HG02852 (cell line): ENCODE data around the gene CDCA7.
A peak's percentile ranks its signal among the peaks of the same experiment; 100 is the strongest.
"Not testable (repeated sequence)": the region's sequence is repeated elsewhere in the genome, so short reads cannot be mapped to it uniquely, and the experiment has no call there.

Experiments used
- ATAC-seq: cut with Tn5 transposase; IDR thresholded peaks from one replicate; pipeline ENCODE4 v1.9.1; 2021; ENCODE audit warnings: mild to moderate bottlenecking, moderate library complexity; ENCODE audit not compliant: unreplicated experiment

CDCA7 gene

GRCh38 chr2:173358616-173359015 is 3.9 kb downstream of the CDCA7 start:
- ATAC-seq: peak; percentile 2

GRCh38 chr2:173359231-173359630 is 4.6 kb downstream of the CDCA7 start:
- peak; percentile 66 for ATAC-seq

GRCh38 chr2:173370198-173370597 is 15.5 kb downstream of the CDCA7 start:
- ATAC-seq: no peak

GRCh38 chr2:173371023-173371422 is 16.4 kb downstream of the CDCA7 start:
- ATAC-seq: no peak

GRCh38 chr2:173373290-173373689 is 18.6 kb downstream of the CDCA7 start:
- no peak for ATAC-seq

GRCh38 chr2:173374634-173375033 is 20.0 kb downstream of the CDCA7 start:
- ATAC-seq: no peak

GRCh38 chr2:173385534-173385933 is 30.9 kb downstream of the CDCA7 start:
- ATAC-seq: not testable (repeated sequence)

GRCh38 chr2:173386021-173386737 is 31.5 kb downstream of the CDCA7 start:
- no peak for ATAC-seq

GRCh38 chr2:173386738-173387065 is 32.0 kb downstream of the CDCA7 start:
- no peak for ATAC-seq

GRCh38 chr2:173387079-173387478 is 32.4 kb downstream of the CDCA7 start:
- ATAC-seq: no peak

GRCh38 chr2:173387660-173388059 is 33.0 kb downstream of the CDCA7 start:
- ATAC-seq: no peak

GRCh38 chr2:173388795-173389194 is 34.1 kb downstream of the CDCA7 start:
- ATAC-seq: no peak

- ATAC-seq: no peak
Observed at GRCh38 chr2:173390036-173390435, 35.4 kb downstream of the CDCA7 start.

GRCh38 chr2:173392731-173393130 is 38.1 kb downstream of the CDCA7 start:
- ATAC-seq: no peak

GRCh38 chr2:173393186-173393585 is 38.5 kb downstream of the CDCA7 start:
- no peak for ATAC-seq

- no peak for ATAC-seq
Observed at GRCh38 chr2:173393636-173394035, 39.0 kb downstream of the CDCA7 start.

GRCh38 chr2:173394091-173394974 is 39.7 kb downstream of the CDCA7 start:
- no peak for ATAC-seq

GRCh38 chr2:173395567-173396351 is 41.1 kb downstream of the CDCA7 start:
- ATAC-seq: no peak

GRCh38 chr2:173397539-173397938 is 42.9 kb downstream of the CDCA7 start:
- ATAC-seq: no peak

GRCh38 chr2:173399229-173399628 is 44.6 kb downstream of the CDCA7 start:
- no peak for ATAC-seq

- ATAC-seq: no peak
Observed at GRCh38 chr2:173400760-173401159, 46.1 kb downstream of the CDCA7 start.
